Hepatic stellate cell (primary cell): ENCODE data around the gene MYO1G.

Experiments
- DNase-seq: peaks from one replicate; pipeline ENCODE4 v3.0.0; 2011; ENCODE audit warnings: low spot score

Gene MYO1G

DNA sequence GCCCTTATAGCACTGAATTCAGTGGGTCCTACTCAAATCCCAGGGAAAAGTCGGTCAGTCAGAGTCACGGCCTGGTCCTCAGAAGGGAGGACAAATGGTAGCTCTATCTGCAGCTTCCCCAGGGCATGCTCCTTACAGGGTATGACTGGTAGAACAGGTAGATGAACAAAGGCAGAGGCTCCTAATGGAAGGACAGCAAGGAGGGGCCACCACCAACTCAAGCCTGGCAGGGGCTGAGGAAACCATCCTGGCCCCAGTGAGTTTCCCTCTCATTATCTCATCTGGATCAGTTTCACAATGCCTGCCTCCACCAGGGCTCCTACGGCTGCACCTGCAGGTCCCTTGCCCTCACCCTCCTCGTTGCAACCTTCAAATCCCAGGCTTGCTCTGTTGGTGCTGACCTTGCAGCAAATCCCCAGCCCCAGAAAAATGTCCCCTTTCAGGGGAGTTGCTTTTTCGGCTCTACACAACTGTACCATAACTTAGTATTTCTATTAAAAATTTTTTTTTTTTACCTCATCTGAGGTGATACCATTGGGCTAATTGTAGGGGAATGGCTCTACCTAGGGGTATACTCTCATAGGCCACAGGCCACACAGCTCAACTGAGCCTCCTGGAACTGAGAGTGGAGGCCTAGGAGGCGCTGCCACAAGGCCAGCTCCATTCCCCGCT, 2.4 kb upstream of the MYO1G start:
- no peak for DNase-seq

DNA sequence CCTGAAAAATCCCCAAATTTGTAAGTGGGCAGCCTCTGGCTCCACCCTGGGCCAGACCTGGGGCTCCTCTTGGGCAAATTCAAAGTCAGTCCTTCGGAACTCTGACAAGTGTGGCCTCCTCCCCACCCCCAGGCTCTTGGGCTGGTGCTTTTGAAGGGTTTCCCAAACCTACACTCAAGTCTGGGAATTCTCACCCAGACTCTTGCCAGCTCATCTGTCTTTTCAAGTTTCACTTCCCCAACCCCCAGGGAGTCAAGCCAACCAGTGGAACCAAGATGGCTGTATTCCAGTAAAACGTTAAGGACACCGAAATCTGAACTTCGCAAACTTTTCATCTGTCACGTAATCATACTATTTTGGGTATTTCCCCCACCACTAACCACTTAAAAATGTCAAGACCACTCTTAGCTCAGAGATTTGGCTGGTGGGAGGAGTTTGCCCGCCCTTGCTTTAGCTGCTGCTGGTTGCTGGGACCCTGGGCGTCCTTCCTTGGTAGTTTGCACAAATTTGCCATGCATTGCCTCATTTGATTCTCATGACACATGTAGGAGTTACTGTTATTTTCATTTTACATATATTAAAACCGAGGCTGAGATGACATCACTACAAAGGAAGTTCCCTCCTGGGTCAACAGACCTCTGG, 1.7 kb upstream of the MYO1G start:
- peak; percentile 67 for DNase-seq

DNA sequence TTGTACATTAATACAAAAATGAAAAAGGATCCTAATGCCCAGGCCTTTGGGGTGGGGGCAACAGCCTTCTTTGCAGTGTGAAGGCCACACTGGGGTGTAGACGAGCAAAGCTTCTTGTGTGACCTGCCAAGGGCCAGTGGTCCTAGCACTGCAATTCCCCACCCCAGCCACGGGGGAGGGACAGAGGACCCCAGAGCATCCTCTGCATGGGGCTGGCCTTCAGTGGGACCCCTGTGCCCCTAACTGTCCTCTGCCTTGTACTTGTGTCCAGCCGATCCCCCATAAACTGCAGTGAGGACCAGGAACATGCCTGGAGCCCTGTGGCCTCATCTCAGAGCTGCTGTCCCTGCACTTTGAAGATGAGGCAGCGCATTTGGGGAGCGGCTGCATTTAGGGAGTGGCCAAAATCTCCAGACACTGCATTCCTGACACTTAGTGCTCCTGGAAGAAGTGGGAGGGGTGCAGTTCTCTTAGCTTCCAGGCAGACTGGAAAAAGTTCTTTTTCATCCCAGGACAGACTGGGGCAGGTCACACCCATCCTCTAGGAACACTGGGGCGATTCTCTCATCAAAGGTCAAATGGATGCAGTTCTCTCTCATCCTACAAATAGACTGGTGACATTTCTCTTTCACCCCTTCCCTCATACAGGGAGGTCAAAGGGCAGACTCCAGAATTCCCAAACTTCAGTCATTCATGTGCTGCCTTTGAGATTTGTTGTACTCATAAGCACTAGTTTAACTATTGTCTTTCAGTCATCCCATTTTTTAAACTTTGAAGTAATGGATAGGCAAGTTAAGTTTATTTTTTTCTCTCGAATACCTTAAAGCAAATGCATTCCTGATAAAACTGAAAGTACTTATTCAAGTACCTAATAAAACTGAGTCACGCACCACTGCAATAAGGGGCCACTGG, 922 bp upstream of the MYO1G start:
- DNase-seq = peak; percentile 56

DNA sequence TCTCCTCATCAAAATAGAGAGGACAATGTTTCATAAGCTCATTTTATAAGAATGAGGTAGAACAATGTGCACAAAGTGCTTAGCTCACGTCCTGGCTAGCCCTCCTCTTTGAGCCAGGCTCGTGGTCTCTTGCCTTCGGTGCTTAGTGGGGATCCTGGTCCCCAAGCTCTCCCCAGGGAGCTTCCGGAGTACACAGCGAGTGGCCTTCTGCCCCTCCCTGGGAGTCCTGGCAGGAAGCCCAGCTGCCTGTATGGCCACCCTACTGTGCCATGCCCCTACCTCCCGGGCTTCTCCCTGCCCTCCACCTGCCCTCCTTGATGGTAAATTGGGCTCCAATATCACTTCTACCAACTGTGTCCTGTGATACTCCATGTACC, 868 bp downstream of the MYO1G start:
- DNase-seq = no peak

DNA sequence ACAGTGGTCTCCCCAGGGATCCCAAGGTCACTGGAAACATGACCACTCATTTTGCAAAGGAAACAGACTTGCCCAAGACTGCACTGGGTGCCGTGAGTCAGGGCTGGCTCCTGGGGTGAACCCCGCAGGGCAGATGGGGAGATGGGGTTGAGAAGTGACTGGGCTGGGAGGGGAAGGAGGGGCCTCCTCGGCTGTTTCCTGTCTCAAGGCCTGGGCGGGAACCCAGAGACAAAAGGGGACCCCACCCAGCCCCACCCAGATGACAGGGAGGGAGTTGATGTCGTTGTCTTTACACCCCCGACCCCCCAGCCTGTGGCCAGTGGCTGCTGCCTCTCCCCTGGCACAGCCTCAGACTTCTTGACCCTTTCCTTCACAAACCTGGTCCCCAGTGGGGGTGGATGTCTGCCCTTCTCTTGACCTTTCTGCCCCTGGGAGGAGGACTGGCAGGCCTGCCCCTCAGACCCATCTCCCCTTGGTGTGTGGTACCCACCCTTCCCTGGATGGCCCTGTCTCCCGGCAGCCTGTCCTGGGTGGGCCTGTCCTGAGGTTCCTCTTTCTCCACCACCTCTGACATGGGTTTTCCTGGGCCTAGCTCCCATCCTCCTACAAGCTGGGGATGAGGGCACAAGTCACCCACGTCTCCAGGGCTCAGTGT, 1.4 kb downstream of the MYO1G start:
- no peak for DNase-seq

DNA sequence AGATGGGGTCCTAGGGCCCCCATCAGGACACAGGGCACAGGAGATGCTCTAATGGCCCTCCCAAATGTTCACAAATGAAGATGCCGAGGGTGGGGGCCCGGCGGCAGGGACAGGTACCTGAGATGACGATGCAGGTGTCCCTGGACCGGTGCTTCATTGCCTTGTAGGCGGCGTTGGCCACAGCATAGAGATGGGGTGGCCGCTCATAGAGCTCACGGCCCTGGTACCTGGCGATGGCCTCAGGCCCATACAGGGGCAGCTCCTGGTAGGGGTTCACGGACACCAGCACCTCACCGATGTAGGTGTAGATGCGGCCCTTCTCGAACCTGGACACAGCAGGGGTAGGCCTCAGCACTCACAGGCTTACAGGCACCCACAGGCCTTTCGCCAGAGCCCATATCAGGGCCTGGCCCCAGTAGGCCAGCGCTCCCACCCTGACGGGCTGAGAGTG, 2.0 kb downstream of the MYO1G start:
- DNase-seq = no peak

DNA sequence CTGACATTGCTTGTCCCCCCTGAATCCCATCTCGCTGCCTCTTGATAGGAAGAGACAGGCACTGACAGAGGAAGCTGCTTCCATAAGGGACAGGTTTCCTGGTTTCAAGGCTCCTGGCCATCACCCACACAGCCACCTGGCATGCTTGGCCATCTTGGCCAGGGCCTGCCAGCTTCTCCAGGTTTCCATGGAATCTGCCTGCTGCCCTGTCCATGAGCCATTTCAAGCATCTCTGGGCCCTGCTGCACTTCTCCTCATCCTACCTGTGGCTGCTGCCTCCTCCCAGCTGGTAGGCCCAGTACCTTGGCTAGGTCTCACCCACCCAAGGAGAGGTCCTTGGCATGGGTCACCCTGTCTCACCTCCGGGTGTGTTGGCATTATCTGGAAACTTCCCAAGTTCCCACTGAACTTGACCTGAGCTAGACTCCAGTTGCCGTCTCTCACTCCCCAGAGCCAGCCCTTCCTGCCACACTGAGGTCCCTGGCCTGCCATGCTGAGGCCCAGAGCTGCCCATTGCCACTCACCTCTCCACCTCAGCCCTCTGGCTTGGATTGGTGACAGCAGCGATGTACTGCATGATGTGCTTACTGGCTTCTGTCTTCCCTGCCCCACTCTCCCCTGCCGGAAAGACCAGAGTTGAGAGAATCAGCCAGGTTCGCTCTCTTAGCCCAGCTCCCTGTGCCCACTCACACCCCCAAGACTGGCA, 2.6 kb downstream of the MYO1G start:
- DNase-seq = no peak

DNA sequence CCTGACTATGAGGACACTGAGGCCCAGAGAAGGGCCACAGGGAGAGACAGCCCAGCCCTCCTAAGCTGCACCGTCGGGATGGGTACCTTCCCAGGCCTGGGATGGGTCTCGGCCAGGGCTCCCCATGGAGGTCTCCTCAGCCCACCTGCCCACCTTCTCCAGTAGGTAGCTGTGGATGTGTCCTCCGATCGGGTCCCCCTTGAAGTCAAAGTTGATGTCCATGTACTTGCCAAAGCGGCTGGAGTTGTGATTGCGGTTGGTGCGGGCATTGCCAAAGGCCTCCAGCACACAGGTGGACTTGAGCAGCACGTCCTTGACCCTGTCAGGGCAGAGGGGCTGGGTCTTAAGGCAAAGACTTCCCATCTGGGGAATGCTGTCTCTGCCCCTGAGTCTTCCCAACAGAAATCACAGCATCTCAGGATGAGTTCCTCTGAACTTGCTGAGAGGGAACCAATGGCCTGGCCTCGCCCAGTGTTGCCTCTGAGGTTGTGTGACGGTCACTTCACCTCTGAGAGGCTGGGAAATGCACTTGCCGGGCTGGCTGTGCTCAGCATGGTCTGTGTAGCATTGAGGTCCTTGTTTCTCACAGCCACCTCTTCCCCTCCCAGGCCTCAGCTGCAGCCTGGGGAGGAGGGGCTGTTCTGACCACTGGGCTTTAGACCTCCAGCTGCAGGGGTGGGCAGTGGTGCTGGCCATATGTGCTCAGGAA, 3.3 kb downstream of the MYO1G start:
- no peak for DNase-seq

DNA sequence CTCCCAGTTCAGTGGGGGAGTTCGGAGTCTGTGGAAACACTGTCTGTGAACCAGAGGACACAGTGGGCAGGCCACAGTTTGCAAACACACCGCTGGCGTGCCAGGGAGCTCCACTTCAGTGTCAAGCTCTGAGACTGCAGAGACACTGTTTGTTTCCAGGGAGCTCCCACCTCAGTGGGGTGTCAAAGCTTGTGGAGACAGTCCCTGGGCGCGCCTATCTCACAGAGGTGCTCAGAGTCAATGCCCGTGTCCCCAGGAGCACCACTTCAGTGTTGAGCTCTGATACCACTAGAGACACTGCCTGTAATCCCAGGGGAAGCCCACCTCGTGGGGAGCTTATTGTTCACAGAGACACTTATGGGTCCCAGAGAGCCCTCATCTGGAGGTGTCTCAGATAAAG, 4.3 kb downstream of the MYO1G start:
- no peak for DNase-seq

DNA sequence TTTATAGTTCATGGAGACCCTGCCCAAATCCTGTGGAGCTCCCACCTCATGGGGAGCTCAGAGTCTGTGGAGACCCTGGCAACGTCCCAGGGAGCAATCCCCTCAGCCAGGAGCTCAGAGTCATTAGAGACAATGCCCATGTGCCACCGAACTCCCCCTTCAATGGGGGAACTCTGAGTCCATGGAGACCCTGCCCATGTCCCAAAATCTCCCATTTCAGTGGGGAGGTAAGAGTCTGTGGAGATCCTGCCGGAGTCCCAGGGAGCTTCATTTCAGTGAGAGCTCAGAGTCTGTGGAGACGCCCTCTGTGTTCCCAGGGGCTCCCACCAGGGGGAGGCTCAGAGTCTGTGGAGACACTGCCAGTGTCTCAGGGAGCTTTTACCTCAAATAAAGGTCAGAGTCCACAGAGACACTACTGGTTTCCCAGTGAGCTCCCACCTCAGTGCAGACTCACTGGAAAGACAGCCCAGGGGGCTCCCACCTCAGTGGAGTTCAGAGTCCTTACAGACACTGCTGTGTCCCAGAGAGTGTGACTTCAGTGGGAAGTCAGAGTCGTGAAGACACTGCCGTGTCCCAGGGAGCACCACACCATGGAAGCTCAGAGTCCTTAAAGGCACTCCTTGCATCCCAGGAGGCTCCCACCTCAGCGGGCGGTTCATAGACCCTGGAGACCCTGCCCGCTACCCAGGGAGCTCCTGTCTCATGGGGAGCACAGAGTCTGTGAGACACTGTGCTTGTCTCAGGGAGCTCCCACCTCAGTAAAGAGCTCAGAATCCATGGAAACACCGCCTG, 5.0 kb downstream of the MYO1G start:
- DNase-seq = peak; percentile 72

DNA sequence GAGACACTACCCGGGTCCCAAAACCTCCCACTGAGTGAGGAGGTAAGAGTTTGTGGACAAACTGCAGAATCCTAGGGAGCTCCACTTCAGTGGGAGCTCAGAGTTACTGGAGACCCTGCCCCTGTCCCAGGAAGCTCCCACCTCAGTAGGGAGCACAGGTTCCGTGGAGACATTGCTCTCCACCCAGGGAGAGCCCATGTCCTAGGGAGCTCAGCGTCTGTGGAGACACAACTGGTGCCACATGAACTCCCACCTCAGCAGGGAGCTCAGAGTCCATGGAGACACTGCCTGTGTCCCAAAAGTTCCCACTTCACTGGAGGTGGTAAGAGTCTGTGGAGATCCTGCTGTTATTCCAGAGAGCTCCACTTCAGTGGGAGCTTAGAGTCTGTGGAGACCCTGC, 6.3 kb downstream of the MYO1G start:
- no peak for DNase-seq

DNA sequence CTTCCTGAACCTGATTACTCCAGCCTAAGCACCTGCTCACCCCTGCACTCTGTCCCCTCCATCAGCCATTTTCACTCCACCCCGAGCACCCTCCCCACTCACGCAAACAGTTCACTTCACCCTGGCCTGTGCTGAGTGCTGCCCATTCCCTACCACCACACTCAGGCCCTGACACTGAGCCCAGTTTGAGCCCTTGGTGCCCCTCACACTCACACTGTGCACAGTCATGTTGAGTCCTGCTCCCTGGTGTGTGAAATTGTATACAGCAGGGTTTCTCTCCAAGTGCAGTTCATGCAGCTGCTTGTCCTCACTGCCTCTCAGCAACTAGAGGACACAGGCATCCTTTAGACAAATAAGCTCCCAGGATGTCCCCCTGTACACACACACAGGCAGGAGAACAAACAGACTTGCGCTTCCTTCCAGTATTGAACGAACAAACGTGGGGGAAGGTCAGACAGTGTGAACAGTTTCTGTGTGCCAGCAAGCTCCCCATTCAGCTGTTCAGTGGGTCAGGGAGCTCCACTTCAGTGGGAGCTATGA, 6.8 kb downstream of the MYO1G start:
- DNase-seq = no peak

DNA sequence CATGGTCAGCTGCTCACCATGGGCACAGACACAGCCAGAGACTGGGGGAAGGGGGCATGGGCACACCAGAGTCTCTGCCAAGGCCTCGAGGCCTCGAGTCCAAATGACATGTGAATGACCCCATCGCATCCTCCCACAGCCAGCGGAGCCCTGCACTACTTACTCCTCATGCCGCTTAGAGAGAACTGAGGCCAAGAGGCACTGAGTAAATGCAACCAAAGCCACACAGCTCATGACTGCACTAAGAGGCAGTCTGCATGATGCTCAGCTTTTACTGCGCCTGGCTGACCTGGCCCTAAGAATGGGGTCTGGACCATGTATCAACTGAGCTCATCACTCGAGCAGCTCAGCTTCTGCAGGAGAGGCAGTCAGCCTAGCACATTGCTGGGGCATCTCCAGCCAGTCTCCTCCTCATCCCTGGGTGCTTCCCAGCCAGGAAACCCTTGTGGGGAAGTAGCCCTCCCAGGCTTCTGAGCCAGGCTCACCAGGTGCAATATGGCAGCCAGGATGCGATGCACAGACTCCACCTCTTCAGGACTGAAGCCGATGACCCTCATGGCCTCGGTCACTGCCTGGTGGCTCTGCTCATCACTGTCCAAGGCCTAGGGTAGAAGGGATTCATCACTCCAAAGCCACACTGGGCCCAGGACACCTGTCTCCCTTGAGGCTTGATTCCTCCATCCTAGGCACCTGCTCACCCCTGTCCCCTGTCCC, 7.5 kb downstream of the MYO1G start:
- no peak for DNase-seq

DNA sequence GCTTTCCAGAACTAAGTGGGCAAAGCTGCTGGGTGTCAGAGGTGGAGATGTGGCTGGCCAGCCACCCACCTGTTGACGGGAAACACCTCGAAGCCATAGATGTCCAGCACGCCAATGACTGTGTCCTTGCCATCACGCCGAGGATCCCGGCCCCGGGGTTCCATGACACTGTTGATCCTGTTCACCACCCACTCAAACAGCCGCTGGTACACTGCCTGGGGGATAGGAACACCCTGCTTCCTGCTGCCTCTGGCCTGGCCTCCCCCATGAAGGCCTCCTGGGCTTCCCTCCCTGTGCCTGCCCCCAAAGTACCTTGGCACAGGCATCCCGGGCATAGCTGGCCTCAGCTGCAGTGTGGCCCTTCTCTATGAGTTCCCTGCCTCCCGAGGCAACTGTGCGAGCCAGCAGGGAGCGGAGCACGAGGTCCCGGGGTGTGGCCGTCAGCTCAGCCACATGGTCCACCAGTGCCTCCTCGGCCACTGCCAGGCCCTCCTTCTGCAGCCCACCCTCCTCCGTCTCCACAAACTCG, 8.2 kb downstream of the MYO1G start:
- no peak for DNase-seq

DNA sequence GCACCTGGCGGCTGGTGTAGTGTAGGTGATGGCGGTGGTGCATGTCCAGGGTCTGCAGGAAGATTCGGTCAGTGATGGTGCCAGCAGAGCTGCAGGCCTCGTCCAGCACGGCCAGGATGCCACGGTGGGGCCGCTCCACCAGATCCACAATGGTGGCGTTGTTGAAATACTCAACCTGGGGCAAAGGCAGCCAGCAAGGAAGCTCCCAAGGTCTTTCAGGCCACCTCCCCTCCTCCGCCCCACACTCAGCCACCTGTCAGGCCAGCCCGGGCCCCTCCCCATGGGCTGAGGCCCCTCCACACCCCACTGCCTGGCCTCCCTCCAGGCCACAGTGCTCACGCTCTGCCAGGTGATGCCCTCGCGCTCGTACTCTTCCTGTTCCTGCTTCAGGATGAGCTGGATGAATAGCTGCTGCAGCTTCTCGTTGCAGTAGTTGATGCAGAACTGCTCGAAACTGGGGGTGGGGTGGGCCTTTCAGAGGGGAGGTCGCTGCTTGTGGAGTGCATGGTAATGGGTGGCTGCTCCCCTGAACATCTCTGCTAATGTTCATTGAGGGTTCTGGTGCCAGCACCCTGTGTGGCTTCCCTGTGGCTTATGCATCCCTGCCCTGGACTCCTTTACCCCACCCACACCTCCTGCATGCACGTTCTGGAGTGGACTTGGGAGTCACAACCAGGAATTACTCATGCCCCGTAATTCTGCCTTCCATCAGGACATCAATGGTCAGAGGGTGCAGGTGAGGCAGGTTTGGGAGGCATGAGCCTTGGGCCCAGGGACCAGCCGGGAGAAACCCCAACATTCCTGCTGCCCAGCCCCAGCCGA, 8.9 kb downstream of the MYO1G start:
- DNase-seq = no peak

DNA sequence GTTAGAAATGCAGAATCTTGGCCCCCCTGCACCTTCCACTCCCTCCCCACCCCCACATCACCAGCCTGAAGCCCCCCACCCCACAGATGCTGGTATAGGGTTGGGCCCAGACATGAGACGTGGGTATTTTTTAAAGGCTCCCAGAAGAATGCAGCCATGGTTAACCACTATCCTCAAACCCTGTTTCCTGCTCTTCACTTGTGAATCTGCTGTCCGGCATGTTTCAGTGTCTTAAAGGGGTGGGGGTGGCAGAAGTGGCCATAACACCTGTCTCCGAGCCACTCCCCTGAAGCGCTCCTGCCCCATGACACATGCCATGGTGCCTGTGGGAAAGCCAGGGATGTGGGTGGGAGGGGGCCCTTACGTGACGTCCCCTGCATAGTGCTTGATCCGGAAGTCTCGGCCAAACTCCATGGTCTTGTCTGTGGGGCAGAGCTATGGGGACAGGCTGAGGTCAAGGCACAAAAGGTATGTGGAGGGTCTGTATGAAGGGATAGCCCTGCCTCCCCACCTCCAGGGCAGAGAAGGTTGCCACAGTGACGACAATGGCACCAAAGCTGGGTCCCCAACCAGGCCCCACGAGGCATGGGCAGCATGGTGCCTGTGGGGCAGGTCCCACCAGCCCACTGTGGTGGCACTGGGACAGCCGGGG, 9.6 kb downstream of the MYO1G start:
- DNase-seq = no peak

DNA sequence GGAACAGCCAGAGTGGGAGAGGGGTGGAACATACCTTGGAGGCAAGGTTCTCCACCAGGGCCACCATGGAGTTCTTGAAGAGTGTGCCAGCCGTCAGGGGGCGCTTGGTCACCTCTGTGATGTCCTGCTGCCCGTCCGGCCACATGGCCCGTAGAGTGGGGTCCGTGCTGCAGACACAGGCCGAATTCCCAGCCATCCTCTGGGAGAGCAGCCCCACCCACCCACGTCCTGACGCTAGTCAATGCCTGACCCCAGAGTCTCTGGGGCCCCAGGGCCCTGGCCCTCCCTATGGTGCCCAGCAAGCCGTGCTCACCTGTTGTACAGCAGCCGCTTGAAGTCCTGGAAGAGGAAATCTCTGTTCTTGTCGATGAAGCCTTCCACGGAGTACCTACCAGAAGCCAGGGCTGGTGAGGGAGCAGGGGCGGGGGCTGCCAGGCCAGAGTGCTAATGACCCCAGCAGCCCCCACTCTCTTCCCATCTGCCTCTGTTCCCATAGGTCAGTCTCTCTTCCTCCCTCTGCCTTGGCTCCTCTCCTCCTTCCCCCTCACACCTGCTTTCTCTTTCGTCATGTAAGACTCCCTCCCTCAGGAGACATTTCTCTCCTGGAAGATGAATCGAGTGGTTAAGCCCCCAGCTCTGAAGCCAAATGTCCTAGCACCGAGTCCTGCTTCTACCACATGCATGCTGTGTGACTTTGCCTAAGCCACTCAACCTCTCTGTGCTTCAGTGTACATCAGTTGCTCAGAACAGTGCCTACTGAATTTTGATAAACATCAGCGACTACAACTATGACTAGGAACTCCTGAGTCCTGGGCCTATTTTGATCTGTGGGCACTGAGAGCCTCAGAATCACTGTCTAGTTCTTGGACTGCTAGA, 11.0 kb downstream of the MYO1G start:
- no peak for DNase-seq
